ENCODE data around the gene DEPDC5.

DEPDC5 gene

GRCh38 chr22:31897842-31898805, 144.3 kb downstream of the DEPDC5 start:
- DNase-seq = no peak

GRCh38 chr22:31898926-31899325, 145.1 kb downstream of the DEPDC5 start:
- DNase-seq = no peak

GRCh38 chr22:31899669-31900068, 145.8 kb downstream of the DEPDC5 start:
- no peak for DNase-seq

- no peak for DNase-seq
Measured at GRCh38 chr22:31901388-31902137, 147.7 kb downstream of the DEPDC5 start.

GRCh38 chr22:31904651-31905050, 150.8 kb downstream of the DEPDC5 start:
- DNase-seq = no peak

- no peak for DNase-seq
Measured at GRCh38 chr22:31905356-31905755, 151.5 kb downstream of the DEPDC5 start.

GRCh38 chr22:31906086-31906485, 152.3 kb downstream of the DEPDC5 start:
- no peak for DNase-seq

GRCh38 chr22:31906569-31906968, 152.8 kb downstream of the DEPDC5 start:
- DNase-seq = no peak

- DNase-seq = no peak
Measured at GRCh38 chr22:31909977-31910376, 156.2 kb downstream of the DEPDC5 start.

GRCh38 chr22:31911565-31912406, 158.0 kb downstream of the DEPDC5 start:
- no peak for DNase-seq

GRCh38 chr22:31912407-31912743, 158.6 kb downstream of the DEPDC5 start:
- no peak for DNase-seq

- DNase-seq = no peak
Measured at GRCh38 chr22:31915586-31915985, 161.8 kb downstream of the DEPDC5 start.

GRCh38 chr22:31917227-31917921, 163.6 kb downstream of the DEPDC5 start:
- no peak for DNase-seq

GRCh38 chr22:31919730-31920129, 165.9 kb downstream of the DEPDC5 start:
- no peak for DNase-seq

- DNase-seq = no peak
Measured at GRCh38 chr22:31920306-31920705, 166.5 kb downstream of the DEPDC5 start.

- no peak for DNase-seq
Measured at GRCh38 chr22:31921106-31921505, 167.3 kb downstream of the DEPDC5 start.

GRCh38 chr22:31922534-31922933, 168.7 kb downstream of the DEPDC5 start:
- no peak for DNase-seq

GRCh38 chr22:31923136-31923535, 169.3 kb downstream of the DEPDC5 start:
- no peak for DNase-seq

GRCh38 chr22:31923747-31924146, 169.9 kb downstream of the DEPDC5 start:
- DNase-seq = no peak

GRCh38 chr22:31925056-31925455, 171.2 kb downstream of the DEPDC5 start:
- DNase-seq = no peak

- DNase-seq = no peak
Measured at GRCh38 chr22:31926024-31926423, 172.2 kb downstream of the DEPDC5 start.

GRCh38 chr22:31926969-31927368, 173.2 kb downstream of the DEPDC5 start:
- DNase-seq = peak; percentile 50 to 65
